ENCODE measurements around the gene SFMBT1. TPM values are rescaled to one million over a fixed set of nuclear protein-coding genes. Genes with fewer than 3 reads are reported as not detected.

The SFMBT1 gene
- total RNA-seq, 1 experiment from 2014 or later, result 3.0 TPM

- Histone ChIP-seq H3K4me1 (ENCODE audit: low read length) (no peaks in the 10 kb centered on the region), H2AFZ (ENCODE audit: low read length) (no peak overlapping the region), H3K27me3 (ENCODE audit: low read length) (no peaks in the 10 kb centered on the region), H3K9me3 (ENCODE audit: low read length) (no peaks in the 10 kb centered on the region), H4K20me1 (ENCODE audit: insufficient read depth, low read depth, low read length) (no peaks in the 10 kb centered on the region), H3K79me2 (ENCODE audit: low read length) (no peaks in the 10 kb centered on the region), H3K9ac (ENCODE audit: low read length) (no peak overlapping the region), H3K4me2 (ENCODE audit: low read depth, low read length, poor library complexity, severe bottlenecking) (no peak overlapping the region), H3K4me3 (ENCODE audit: low read length) (no peak overlapping the region), H3K27ac (ENCODE audit: low read length) (no peak overlapping the region), H3K36me3 (ENCODE audit: insufficient read depth, low read length) (no peaks in the 10 kb centered on the region), H3K9me2 (replicated peaks; ENCODE audit: insufficient read depth, low read length) (no peaks in the 10 kb centered on the region)
- no peak for DNase-seq
These were observed 78.5 kb downstream of the SFMBT1 start for GRCh38 chr3:52967398-52967797.

- Histone ChIP-seq H3K4me1 (ENCODE audit: low read length) (peaks cover 7% of the 10 kb centered on the region), H3K36me3 (ENCODE audit: insufficient read depth, low read length) (no peaks in the 10 kb centered on the region), H3K4me3 (ENCODE audit: low read length) (no peak overlapping the region), H3K27ac (ENCODE audit: low read length) (no peak overlapping the region), H3K9ac (ENCODE audit: low read length) (no peak overlapping the region), H4K20me1 (ENCODE audit: insufficient read depth, low read depth, low read length) (no peaks in the 10 kb centered on the region), H3K9me2 (replicated peaks; ENCODE audit: insufficient read depth, low read length) (no peaks in the 10 kb centered on the region), H3K79me2 (ENCODE audit: low read length) (no peaks in the 10 kb centered on the region), H2AFZ (ENCODE audit: low read length) (no peak overlapping the region), H3K4me2 (ENCODE audit: low read depth, low read length, poor library complexity, severe bottlenecking) (no peak overlapping the region), H3K9me3 (ENCODE audit: low read length) (no peaks in the 10 kb centered on the region), H3K27me3 (ENCODE audit: low read length) (no peaks in the 10 kb centered on the region)
- DNase-seq, result no peak
These were observed 83.7 kb downstream of the SFMBT1 start for GRCh38 chr3:52962160-52962559.

GRCh38 chr3:52959773-52960172 is 86.1 kb downstream of the SFMBT1 start:
- Histone ChIP-seq H3K4me1 (ENCODE audit: low read length) (peaks cover 13% of the 10 kb centered on the region), H3K4me2 (ENCODE audit: low read depth, low read length, poor library complexity, severe bottlenecking) (no peak overlapping the region), H3K9ac (ENCODE audit: low read length) (no peak overlapping the region), H3K79me2 (ENCODE audit: low read length) (no peaks in the 10 kb centered on the region), H3K4me3 (ENCODE audit: low read length) (no peak overlapping the region), H3K27me3 (ENCODE audit: low read length) (no peaks in the 10 kb centered on the region), H2AFZ (ENCODE audit: low read length) (no peak overlapping the region), H3K9me3 (ENCODE audit: low read length) (no peaks in the 10 kb centered on the region), H3K9me2 (replicated peaks; ENCODE audit: insufficient read depth, low read length) (no peaks in the 10 kb centered on the region), H4K20me1 (ENCODE audit: insufficient read depth, low read depth, low read length) (no peaks in the 10 kb centered on the region), H3K27ac (ENCODE audit: low read length) (no peak overlapping the region), H3K36me3 (ENCODE audit: insufficient read depth, low read length) (no peaks in the 10 kb centered on the region)
- no peak for DNase-seq

GRCh38 chr3:52939600-52939999 is 106.3 kb downstream of the SFMBT1 start:
- Histone ChIP-seq H3K27ac (ENCODE audit: low read length) (no peak overlapping the region), H3K4me2 (ENCODE audit: low read depth, low read length, poor library complexity, severe bottlenecking) (no peak overlapping the region), H3K9ac (ENCODE audit: low read length) (no peak overlapping the region), H3K4me3 (ENCODE audit: low read length) (no peak overlapping the region), H4K20me1 (ENCODE audit: insufficient read depth, low read depth, low read length) (no peaks in the 10 kb centered on the region), H3K27me3 (ENCODE audit: low read length) (no peaks in the 10 kb centered on the region), H3K36me3 (ENCODE audit: insufficient read depth, low read length) (no peaks in the 10 kb centered on the region), H3K9me2 (replicated peaks; ENCODE audit: insufficient read depth, low read length) (no peaks in the 10 kb centered on the region), H3K9me3 (ENCODE audit: low read length) (no peaks in the 10 kb centered on the region), H2AFZ (ENCODE audit: low read length) (no peak overlapping the region), H3K4me1 (ENCODE audit: low read length) (no peaks in the 10 kb centered on the region), H3K79me2 (ENCODE audit: low read length) (no peaks in the 10 kb centered on the region)
- DNase-seq, result no peak

GRCh38 chr3:52934630-52935530 is 111.0 kb downstream of the SFMBT1 start:
- Histone ChIP-seq H3K4me2 (ENCODE audit: low read depth, low read length, poor library complexity, severe bottlenecking) (no peak overlapping the region), H3K9me3 (ENCODE audit: low read length) (no peaks in the 10 kb centered on the region), H3K4me3 (ENCODE audit: low read length) (no peak overlapping the region), H3K4me1 (ENCODE audit: low read length) (peaks cover 10% of the 10 kb centered on the region), H3K36me3 (ENCODE audit: insufficient read depth, low read length) (no peaks in the 10 kb centered on the region), H3K27ac (ENCODE audit: low read length) (no peak overlapping the region), H2AFZ (ENCODE audit: low read length) (no peak overlapping the region), H3K27me3 (ENCODE audit: low read length) (no peaks in the 10 kb centered on the region), H3K9ac (ENCODE audit: low read length) (no peak overlapping the region), H3K79me2 (ENCODE audit: low read length) (no peaks in the 10 kb centered on the region), H3K9me2 (replicated peaks; ENCODE audit: insufficient read depth, low read length) (no peaks in the 10 kb centered on the region), H4K20me1 (ENCODE audit: insufficient read depth, low read depth, low read length) (no peaks in the 10 kb centered on the region)
- peak; percentile 78 for DNase-seq

GRCh38 chr3:52931889-52932288 is 114.0 kb downstream of the SFMBT1 start:
- DNase-seq, result peak; percentile 63
- Histone ChIP-seq H4K20me1 (ENCODE audit: insufficient read depth, low read depth, low read length) (no peaks in the 10 kb centered on the region), H3K79me2 (ENCODE audit: low read length) (no peaks in the 10 kb centered on the region), H3K9me2 (replicated peaks; ENCODE audit: insufficient read depth, low read length) (no peaks in the 10 kb centered on the region), H3K4me2 (ENCODE audit: low read depth, low read length, poor library complexity, severe bottlenecking) (no peak overlapping the region), H3K27me3 (ENCODE audit: low read length) (no peaks in the 10 kb centered on the region), H3K4me1 (ENCODE audit: low read length) (peaks cover 10% of the 10 kb centered on the region), H3K36me3 (ENCODE audit: insufficient read depth, low read length) (no peaks in the 10 kb centered on the region), H3K9ac (ENCODE audit: low read length) (no peak overlapping the region), H2AFZ (ENCODE audit: low read length) (no peak overlapping the region), H3K9me3 (ENCODE audit: low read length) (no peaks in the 10 kb centered on the region), H3K4me3 (ENCODE audit: low read length) (no peak overlapping the region), H3K27ac (ENCODE audit: low read length) (no peak overlapping the region)

- H3K9ac ChIP-seq (ENCODE audit: low read length), result no peak overlapping the region
- no peaks in the 10 kb centered on the region for H3K9me2 ChIP-seq (replicated peaks; ENCODE audit: insufficient read depth, low read length)
- H3K27ac ChIP-seq (ENCODE audit: low read length), result no peak overlapping the region
- H2AFZ ChIP-seq (ENCODE audit: low read length), result no peak overlapping the region
- H3K4me3 ChIP-seq (ENCODE audit: low read length), result no peak overlapping the region
- H3K4me1 ChIP-seq (ENCODE audit: low read length), result peaks cover 10% of the 10 kb centered on the region
- no peaks in the 10 kb centered on the region for H4K20me1 ChIP-seq (ENCODE audit: insufficient read depth, low read depth, low read length)
- H3K36me3 ChIP-seq (ENCODE audit: insufficient read depth, low read length), result no peaks in the 10 kb centered on the region
- no peak for DNase-seq
- H3K79me2 ChIP-seq (ENCODE audit: low read length), result no peaks in the 10 kb centered on the region
- no peaks in the 10 kb centered on the region for H3K27me3 ChIP-seq (ENCODE audit: low read length)
- H3K9me3 ChIP-seq (ENCODE audit: low read length), result no peaks in the 10 kb centered on the region
- H3K4me2 ChIP-seq (ENCODE audit: low read depth, low read length, poor library complexity, severe bottlenecking), result no peak overlapping the region
These were observed 114.5 kb downstream of the SFMBT1 start for GRCh38 chr3:52931328-52931727.

GRCh38 chr3:52930748-52931147 is 115.1 kb downstream of the SFMBT1 start:
- H3K79me2 ChIP-seq (ENCODE audit: low read length), result no peaks in the 10 kb centered on the region
- H3K4me3 ChIP-seq (ENCODE audit: low read length), result no peak overlapping the region
- peaks cover 10% of the 10 kb centered on the region for H3K4me1 ChIP-seq (ENCODE audit: low read length)
- no peaks in the 10 kb centered on the region for H3K9me3 ChIP-seq (ENCODE audit: low read length)
- no peak overlapping the region for H3K9ac ChIP-seq (ENCODE audit: low read length)
- H3K27me3 ChIP-seq (ENCODE audit: low read length), result no peaks in the 10 kb centered on the region
- peak overlapping the region; percentile 36 for H3K4me2 ChIP-seq (ENCODE audit: low read depth, low read length, poor library complexity, severe bottlenecking)
- no peaks in the 10 kb centered on the region for H3K36me3 ChIP-seq (ENCODE audit: insufficient read depth, low read length)
- H3K27ac ChIP-seq (ENCODE audit: low read length), result no peak overlapping the region
- DNase-seq, result peak; percentile 52
- peak overlapping the region; percentile 56; the same call in 1 of the 2 replicates for H2AFZ ChIP-seq (ENCODE audit: low read length)
- no peaks in the 10 kb centered on the region for H3K9me2 ChIP-seq (replicated peaks; ENCODE audit: insufficient read depth, low read length)
- H4K20me1 ChIP-seq (ENCODE audit: insufficient read depth, low read depth, low read length), result no peaks in the 10 kb centered on the region
